Subcutaneous adipose tissue (tissue), 4 donors: ENCODE data around the gene PYCR2. TPM values are rescaled to one million over a fixed set of nuclear protein-coding genes. Genes with fewer than 3 reads are reported as not detected.

Source experiments
- CTCF ChIP-seq: fragments of 450-650 bp; IDR thresholded peaks from one replicate; pipeline ENCODE4 v1.5.1; 2016; ENCODE audit warnings: low read depth, mild to moderate bottlenecking, control low read depth, antibody characterized with exemption, moderate library complexity
- total RNA-seq, 4 donors: library from RNA; depleted of rRNA; stranded (reverse); fragments of >200 nt; gene quantifications; one replicate each; pipeline ENCODE4 v1.1.0, GENCODE V29; 2016

The PYCR2 gene
- total RNA-seq, 4 donors from 2014 or later, result 24.1 to 42.8 (median 36.2) TPM

- TF ChIP-seq CTCF, result no peak
Observed at GRCh38 chr1:225946082-225946620, 22.1 kb upstream of the PYCR2 start.

- no peak for TF ChIP-seq CTCF
Observed at GRCh38 chr1:225945564-225945963, 21.5 kb upstream of the PYCR2 start.

GRCh38 chr1:225944951-225945350, 20.9 kb upstream of the PYCR2 start:
- TF ChIP-seq CTCF, result no peak

GRCh38 chr1:225944387-225944786, 20.3 kb upstream of the PYCR2 start:
- TF ChIP-seq CTCF, result no peak

GRCh38 chr1:225943582-225943981, 19.5 kb upstream of the PYCR2 start:
- no peak for TF ChIP-seq CTCF

- TF ChIP-seq CTCF, result no peak
Observed at GRCh38 chr1:225942574-225942973, 18.5 kb upstream of the PYCR2 start.

GRCh38 chr1:225941942-225942222, 17.8 kb upstream of the PYCR2 start:
- no peak for TF ChIP-seq CTCF
